Measurements from ENCODE around the gene LDLR.

DNA sequence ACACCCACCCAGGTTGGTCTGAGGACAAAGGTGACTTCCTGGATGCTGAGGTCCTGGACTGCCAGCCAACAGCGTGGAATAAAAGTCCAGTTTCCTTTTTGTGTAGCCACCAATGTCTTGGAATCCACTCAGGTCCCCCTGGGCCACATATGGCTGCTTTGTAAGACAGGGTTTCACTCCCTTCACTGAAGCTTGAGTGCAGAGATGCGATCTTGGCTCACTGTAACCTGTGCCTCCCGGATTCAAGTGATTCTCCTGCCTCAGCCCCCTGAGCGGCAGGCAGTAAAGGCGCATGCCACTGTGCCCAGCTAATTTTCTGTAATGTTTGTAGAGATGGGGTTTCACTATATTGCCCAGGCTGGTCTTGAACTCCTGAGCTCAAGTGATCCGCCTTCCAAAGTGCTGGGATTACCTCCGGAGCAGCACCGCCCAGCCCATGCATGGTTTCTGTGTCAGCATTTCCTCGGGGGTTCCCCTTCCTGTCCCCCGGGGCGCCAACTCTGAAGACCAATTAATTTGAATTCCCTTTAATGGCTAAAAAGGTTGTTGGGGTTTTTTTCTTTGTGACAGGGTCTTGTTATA, 90.5 kb downstream of the LDLR start:
- TF ChIP-seq, protein P1, sequence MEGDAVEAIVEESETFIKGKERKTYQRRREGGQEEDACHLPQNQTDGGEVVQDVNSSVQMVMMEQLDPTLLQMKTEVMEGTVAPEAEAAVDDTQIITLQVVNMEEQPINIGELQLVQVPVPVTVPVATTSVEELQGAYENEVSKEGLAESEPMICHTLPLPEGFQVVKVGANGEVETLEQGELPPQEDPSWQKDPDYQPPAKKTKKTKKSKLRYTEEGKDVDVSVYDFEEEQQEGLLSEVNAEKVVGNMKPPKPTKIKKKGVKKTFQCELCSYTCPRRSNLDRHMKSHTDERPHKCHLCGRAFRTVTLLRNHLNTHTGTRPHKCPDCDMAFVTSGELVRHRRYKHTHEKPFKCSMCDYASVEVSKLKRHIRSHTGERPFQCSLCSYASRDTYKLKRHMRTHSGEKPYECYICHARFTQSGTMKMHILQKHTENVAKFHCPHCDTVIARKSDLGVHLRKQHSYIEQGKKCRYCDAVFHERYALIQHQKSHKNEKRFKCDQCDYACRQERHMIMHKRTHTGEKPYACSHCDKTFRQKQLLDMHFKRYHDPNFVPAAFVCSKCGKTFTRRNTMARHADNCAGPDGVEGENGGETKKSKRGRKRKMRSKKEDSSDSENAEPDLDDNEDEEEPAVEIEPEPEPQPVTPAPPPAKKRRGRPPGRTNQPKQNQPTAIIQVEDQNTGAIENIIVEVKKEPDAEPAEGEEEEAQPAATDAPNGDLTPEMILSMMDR (conservative IDR thresholded peaks at IDR 0.05; ENCODE audit: low read length), result no peak
- no peak for TF ChIP-seq EZH2phosphoT487 (IDR thresholded peaks at IDR 0.05; ENCODE audit: borderline replicate concordance)
